Hematopoietic multipotent progenitor cell treated with erythropoietin and hydrocortisone succinate and interleukin-3 and kit ligand, for 8 days (in vitro differentiated cells): ENCODE results near the gene VPREB3.
"Not testable (repeated sequence)": the region's sequence is repeated elsewhere in the genome, so short reads cannot be mapped to it uniquely, and the experiment has no call there.

Experiments used
- DNase-seq: peaks from one replicate; pipeline ENCODE4 v3.0.0-alpha.2; 2015

The VPREB3 gene

DNA sequence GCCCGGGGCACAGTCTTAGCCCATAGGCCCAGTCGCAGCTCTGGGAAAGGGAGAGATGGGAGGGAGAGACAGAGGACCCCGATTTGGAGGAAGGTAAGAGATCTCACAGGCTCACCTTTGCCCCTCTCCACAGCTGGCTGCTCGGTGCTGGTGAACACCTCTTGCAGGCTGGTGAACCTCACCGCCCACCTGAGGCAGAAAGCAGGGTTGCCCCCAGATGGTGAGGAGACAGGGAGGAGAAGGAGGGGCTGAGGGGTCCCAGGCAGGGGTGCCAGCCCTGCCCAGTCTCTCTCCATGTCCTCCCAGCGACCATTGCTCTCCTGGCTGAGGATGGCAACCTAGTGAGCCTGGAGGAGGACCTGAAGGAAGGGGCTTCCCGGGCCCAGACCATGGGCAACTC is 9.7 kb upstream of the VPREB3 start:
- no peak for DNase-seq

DNA sequence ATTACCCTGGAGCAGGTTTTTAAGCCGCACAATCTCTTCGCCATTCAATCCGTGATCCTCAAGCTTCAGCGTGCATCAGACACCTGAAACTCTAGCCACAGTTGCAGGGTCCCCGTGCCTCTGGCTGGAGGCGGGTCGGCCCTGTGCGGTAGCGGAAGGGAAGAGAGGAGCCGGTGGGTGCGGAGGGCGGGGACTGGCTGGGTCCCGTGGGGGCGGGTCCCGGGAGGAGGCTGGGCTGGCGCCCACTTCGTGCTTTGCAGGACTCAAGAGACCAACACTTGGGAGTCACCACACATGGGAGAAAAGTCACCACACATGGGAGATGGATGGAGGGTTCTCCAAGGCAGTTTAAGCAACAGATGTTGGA is 9.3 kb upstream of the VPREB3 start:
- no peak for DNase-seq

DNA sequence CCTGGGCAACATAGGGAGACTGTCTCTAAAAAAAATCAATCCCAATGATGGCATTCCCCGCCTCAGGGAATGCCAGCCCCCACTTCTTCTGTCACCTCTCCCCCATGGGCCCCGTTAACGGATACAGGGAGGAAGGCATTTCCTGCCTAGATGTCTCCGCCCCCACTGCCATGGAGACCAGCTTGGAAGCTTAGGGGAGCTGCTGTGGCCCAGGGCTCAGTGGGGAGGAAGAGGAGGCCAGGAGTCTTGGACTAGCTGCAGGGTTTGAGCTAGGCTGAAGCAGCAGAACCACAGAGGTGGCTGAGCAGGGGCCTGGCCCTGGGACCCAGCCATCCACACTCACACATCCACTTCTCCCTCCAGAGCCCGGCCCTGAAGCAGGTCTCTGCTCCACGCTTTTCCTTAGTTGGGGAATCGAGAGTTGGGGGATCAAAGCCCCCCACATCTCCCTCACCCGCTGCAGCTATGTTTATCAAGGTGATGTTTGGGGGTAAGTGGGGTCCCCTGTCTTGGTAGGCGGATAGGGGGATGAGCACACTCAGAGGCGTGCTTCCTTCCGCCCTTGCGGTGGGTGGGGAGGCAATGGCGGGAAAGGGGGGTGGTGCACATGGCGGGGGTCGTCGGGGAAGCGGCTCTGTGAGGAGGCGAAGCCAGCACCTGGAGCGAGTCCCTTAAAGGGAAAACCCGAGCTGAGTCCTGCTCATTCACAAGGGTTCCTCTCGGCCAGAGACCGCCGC is 8.8 kb upstream of the VPREB3 start, which contains the start of gene C22orf15:
TSS of gene C22orf15 (plus strand) at position 149 of the 737 bp plus-strand sequence. CDS start at position 466, 317 bp downstream.
- peak; percentile 30 for DNase-seq

DNA sequence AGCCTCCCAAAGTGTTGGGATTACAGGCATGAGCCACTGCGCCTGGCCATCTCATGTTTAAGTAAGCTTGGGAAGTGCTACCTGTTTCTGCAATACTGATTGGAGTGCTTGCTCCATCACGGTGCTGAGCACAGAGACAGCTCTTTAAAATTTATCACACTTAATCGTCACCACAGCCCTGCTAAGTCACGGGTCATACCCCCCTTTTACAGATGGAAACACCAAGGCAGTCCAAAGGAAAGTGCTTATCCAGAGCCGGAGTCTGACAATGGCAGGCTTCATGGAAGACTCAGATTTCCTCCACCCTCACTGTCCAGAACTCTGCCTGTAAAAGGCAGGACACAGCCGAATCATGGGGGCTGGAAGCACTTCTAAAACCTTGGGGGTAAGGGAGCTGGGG is 5.8 kb upstream of the VPREB3 start:
- no peak for DNase-seq

DNA sequence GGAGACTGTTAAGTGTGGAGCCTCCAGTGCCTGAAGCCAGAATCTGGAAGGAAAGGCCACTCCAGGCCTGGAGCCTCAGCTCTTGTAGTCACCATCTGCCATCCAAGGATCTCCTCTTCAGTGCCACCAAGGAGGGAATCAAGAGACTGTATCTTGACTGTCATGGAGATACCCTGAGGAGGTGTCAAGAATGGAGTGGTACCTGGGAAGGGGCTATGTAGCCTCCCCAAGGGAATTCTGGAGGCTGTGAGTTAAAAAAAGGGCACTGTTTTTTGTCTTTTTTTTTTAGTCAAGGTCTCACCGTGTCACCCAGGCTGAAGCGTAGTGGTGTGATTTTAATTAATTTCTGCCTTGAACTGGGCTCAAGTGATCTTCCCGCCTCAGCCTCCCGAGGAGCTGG is 5.3 kb upstream of the VPREB3 start:
- DNase-seq, result no peak

DNA sequence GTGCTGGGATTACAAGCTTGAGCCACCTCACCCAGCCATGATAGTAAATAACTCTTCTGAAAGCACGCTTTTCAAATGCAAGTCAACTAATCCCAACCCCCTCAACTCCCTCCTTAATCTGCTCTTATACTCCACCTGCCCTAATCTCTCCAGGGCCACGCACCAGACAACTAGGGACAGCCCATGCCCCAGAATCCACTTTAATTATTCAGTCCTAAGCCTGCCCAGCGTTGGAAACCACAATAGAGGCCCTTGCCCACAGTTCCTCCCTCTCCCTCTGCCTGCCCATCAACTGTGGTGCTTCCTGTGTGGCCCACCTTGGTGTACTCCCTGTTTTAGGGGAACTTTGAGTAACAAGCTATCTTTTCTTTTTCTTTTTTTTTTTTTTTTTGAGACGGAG is 2.7 kb upstream of the VPREB3 start:
- peak; percentile 16 for DNase-seq

DNA sequence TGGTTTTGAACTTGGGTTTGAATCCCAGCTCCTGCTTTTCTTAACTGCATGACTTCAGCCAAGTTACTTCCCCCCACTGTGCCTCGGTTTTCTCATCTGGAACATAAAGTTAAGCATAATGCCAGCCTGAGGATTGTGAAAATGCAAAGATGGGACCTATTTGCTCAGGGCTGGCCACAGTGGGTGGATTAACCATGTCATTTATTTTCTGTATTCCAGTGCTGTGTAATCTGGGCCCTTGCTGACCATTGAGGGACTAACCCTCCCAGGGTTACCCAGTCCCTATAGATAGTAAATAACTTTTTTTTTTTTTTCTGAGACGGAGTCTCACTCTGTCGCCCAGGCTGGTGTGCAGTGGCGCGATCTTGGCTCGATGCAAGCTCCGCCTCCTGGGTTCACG is 1.5 kb upstream of the VPREB3 start:
- DNase-seq, result no peak

DNA sequence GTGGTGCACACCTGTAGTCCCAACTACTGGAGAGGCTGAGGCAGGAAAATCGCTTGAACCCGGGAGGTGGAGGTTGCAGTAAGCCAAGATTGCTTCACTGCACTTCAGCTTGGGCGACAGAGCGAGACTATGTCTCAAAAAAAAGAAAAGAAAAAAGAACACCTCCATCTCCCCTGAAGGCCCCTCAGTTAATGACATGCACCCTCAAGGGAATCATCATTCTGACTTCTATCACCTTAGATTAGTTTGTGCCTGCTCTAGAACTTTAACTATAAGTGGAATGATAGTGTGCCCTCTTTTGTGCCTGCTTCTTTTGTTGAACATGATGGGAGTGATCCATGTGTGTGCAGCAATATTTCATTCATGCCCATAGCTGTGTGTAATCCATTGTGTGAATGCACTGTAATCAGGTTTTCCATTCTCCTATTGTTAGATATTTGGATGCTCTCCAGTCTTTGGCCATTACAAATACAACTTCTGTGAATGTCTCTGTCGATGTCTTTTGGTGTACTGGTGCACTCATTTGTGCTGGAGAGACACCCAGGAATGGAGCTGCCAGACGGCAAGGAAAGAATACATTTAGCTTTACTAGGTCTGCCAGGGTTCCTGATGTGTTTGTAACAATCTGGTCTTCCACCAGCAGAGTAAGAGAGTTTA is 883 bp upstream of the VPREB3 start:
- DNase-seq, result no peak

DNA sequence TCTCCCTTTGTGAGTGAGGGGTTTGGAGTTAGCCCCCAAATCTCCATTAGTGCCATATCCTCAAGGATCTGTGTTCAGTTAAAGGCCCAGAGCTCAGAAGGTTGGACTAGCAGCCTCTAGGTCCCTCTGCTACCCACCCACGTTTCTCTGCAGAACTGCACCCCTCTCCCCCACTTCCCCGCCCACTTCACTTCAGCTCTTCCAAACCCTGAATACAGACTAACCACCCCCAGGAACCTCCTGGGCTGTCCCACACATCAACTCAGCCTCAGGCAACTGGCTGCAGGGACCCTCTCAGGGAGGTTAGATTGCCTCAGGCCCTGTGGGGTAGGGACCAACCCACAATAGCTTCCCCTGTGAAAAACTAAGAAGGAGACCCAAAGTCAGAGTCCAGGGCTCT is 840 bp downstream of the VPREB3 start:
- DNase-seq, result no peak

DNA sequence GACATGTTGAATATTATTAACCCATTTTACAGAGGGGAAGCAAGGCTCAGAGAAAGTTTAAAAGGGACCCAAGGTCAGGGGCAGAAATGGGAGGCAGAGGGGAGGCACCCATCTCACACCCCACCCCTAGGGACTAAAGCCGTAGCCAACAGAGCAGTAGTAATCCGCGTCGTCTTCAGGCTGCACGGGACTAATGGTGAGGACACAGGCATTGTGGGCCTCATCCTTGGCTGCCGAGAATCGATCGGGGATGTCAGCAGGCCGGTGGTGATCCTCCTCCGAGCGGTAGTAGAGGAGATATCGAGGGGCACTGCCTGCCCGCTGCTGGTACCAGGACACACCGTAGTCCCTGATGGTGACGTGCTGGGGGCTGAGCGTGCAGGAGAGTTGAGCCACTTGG is 1.5 kb downstream of the VPREB3 start:
- DNase-seq, result no peak

DNA sequence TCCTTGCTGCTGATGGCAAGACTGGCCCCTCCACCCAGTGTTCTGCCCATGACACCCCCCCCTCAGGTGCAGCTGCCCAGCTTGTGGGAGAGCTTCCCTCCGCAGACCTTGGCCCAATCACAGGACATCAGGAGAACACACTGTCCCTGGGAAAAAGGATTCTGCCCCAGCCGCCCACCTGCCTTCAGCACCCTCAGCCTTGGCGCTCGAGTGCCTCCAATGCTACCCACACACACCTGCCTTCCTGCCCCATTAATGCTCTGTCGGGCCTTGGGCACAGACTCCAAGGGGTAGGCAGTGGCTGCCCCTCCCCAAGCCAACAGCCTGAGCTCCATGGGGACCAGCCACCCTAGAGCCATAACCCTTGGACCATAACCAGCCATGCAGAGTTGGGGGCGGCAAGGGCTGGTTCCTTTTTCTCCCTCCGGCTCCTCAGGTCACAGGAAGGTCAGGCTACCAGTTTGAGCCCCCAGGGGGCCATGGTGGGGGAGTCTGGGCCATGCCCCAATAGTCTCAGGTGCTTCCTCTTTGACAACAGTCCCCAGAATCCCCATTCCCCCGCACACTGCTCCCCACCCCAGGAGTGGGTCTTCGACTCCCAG is 2.0 kb downstream of the VPREB3 start:
- DNase-seq, result no peak

DNA sequence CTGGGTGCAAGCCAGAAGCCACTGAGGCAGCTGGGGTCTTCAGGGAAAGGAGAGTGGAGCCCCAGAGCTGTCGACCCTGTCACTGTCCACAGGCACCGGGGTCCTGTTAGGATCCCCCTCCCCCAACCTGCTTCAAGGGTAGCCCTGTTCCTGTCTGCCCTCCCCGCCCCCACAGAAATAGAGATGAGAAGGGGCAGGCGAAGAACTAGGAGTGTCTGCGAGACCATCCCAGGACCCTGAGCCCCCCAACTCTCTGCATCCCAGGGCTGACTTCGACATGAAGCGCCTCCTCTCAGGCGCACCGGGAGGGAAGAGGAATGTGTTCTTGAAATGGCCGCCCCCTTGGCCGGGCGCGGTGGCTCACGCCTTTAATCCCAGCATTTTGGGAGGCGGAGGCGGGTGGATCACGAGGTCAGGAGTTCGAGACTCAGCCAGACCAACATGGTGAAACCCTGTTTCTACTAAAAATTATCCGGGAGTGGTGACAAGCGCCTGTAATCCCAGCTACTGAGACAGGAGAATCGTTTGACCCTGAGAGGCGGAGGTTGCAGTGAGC is 2.7 kb downstream of the VPREB3 start:
- DNase-seq, result peak; percentile 27

DNA sequence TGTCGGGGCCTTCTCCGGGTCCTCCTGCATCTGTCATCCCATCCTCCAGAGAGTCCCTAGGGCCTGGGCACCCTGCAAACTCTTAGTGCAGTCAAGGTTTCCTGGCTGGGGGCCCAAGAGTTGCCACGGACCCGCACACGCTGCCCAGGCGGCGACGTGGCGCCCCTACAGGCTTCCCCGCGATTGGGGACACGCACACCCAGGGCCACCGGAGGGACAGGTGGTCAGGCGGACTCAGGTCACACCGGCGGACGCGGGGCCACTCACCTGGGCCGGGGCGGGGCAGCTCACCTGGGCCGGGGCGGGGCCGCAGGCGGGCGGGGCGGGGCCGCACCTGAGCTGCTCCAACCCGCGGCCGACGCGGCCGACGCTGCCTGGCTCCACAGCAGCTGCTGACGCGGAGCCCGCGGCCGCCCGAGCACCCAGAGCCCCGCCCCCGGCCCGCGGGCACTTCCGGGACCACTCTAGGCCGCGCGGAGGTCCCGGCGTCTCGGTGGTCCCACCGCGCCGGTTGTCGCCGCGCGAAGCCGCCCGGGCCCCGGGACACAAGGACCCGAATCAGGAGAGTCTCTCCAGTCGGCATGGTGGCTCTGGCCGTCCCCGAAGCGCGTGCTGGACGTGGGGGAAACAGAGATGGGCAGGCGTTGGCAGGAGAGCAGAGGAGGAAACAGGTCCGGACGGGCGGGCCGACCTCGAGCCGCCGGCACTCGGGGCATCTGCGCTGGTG is 3.3 kb downstream of the VPREB3 start, which contains the start of gene ZNF70:
TSS of gene ZNF70 (minus strand) at position 399 of the 727 bp plus-strand sequence. CDS start 5,972 bp downstream, outside the sequence.
- peak; percentile 80 for DNase-seq

DNA sequence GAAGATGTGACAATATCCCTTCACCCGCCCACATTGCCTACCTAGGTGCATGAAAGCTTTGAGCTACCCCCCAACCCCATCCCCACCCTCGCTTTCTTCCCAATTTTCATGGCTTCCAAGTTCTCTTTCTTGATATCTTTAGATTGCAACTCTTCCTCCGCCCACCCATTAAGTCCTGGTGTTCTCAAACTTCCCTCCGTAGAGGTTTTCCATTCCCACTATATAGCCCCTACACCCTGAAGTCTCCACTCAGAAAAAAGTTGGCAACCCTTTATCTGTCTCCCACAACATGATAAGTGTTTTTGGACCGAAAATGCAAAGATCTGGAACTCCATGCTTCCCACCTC is 3.9 kb downstream of the VPREB3 start:
- no peak for DNase-seq

DNA sequence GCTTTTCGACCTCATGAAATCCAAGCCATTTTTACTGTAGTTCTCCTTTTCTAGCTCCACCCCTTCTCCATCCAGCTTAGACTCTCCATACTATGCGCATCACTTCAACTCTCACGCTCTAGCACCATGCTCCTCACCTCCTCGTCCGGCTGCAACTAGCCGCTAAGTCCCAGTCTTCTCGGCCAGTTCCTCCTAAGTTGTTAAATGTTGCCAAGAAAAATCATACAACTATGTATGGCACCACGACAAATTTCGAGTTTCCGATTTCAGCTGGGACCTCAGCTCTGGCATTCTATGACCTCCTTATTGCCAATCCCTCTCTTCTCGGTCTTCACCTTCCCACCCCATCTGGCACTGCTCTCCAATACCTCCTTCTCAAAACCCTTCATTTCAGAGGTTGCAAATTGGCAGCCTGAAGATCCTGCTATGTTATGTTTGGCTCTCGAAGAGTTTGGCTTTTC is 4.4 kb downstream of the VPREB3 start:
- no peak for DNase-seq

DNA sequence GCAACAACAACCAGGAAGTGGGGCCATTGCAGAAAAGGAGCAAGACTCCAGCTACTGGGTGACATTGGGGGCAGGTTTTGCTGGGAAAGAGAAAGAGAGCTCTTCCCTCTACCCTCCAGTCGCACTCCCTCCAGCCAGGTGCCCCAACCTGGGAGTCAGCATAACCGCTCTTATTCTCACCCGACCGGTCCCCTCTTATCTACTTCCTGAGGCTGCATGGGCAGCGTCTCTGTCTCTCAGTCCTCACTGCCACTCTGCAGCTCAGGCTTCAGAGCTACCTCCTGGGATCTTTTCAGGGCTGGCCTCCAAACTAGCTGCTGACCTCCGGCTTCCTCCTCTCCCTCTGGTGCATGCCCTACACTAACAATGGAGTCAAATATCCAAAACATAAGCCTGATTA is 8.4 kb downstream of the VPREB3 start:
- peak; percentile 34 for DNase-seq

DNA sequence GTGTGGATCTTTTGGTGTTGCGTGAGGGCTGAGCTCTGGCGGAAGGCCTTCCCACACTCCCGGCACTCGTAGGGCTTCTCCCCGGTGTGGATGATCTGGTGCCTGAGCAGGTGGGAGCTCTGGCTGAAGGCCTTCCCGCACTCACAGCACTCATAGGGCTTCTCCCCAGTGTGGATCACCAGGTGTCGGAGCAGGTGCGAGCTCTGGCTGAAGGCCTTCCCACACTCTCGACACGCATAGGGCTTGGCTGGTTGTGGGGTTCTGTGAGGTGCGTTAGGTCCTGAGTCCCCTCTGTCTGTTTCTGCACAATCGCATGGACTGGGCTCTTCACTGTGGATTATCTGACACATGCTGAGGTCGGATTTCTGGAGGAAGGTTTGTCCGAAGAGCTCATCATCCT is 9.7 kb downstream of the VPREB3 start:
- DNase-seq, result no peak

DNA sequence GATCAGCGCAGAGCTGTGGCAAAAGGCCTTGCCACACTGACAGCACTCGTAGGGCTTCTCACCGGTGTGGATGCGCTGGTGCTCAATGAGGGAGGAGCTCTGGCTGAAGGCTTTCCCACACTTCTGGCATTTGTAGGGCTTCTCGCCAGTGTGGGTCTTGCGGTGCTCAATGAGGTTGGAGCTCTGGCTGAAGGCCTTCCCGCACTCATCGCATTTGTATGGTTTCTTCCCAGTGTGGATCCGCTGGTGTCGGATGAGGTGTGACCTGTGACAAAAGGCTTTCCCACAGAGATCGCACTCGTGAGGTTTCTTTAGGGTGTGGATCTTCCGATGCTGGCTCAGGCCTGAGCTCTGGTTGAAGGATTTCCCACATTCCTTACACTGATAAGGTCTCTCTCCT is 10.2 kb downstream of the VPREB3 start:
- DNase-seq, result no peak

DNA sequence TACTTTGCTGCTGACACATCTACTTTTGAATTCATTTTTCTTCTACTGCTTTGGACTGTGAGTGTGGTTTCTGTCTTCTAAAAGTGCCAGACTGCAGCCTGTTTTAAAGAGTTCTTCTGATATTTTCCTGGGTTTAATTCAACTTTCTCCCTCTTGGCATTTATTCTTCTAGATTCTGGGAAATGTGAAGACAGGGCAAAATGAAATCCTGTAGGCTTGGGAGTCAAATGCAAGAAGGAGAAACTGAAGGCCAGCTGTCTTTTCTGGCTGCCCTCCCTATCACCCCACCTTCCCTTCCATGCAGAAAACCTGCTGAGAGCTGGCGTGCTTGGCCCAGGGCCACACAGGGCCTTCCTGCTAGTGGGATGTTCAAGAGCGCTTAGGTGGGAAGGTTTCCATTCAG is 10.9 kb downstream of the VPREB3 start:
- no peak for DNase-seq

DNA sequence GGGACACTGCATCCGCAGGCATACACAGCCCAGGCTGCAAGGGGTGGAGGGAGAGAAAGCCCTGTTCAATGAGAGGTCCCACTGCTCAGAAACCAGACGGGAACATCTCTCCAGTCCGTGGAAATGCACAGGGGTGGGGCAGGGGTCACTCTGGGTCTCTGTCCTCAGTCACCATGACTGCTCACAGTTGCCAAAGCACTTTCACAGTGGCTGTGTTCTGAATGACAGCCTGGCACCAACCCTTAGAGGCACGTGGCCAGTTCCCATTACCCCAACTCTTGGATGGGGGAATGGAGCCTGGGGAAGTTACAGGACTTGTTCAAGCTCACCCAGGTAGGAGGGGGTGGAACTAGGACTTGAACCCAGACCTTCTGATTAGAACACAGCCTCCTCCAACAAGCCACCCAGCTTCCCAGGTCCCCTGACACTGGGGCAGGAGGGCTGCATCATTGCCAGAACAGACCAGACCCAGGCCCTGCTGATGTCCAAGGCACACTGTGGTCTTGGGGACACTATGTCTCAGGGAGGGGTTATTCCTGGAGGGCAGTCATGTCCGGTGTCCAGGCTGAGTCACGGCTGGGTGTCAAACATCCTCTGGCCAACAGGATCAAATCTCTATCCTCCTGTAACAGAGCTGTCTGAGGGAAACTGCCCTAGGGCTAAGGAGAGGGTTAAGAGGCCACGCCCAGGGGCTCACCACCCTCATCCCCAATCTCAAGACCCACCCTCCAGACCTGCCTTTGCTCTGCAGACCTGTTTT is 11.5 kb downstream of the VPREB3 start:
- DNase-seq, result no peak

DNA sequence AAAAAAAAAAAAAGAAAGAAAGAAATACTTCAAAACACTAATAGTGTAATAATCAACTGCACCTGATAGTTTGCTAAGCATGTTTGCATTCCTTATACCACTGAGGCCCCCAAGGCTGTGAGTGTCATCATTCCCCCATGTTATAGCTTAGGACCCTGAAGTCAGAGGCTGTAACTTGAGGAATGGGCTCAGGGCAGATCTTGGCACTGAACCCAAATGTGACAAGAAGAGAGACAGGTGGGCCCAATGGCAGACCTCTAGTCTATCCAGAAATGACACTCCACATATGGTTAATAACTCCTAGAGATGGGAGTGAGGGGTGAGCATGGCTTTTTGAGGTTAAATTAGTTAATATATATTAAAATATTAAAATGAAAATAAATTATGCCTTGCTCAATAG is 16.5 kb downstream of the VPREB3 start:
- DNase-seq, result no peak

DNA sequence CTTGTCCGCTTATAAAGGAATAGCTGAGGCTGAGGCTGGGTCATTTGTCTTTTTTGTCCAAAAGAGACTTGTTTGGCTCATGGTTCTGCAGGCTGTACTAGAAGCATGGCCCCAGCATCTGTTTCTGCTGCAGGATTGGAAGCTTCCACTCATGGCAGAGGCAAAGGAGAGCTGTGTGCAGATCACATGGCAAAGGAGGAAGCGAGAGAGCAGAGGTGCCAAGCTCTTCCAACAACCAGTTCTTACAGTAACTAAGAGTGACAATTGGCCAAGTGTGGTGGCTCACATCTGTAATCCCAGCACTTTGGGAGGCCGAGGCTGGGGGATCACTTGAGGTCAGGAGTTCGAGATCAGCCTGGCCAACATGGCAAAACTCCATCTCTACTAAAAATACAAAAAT is 26.1 kb downstream of the VPREB3 start:
- DNase-seq, result not testable (repeated sequence)
